GM18502 (cell line): ENCODE measurements around the gene FNDC1.
"Not testable (repeated sequence)": the region's sequence is repeated elsewhere in the genome, so short reads cannot be mapped to it uniquely, and the experiment has no call there.

ENCODE experiments used
- ATAC-seq: cut with Tn5 transposase; IDR thresholded peaks from one replicate; pipeline ENCODE4 v1.9.1; 2021; ENCODE audit warnings: mild to moderate bottlenecking; ENCODE audit not compliant: unreplicated experiment, poor library complexity

The FNDC1 gene

GRCh38 chr6:159169193-159169555 is at the start of gene FNDC1:
FNDC1 (plus strand) TSS chr6:159169400; CDS start chr6:159169597, 197 bp downstream.
- ATAC-seq, result peak; percentile 69

- ATAC-seq, result no peak
Observed at GRCh38 chr6:159119791-159120190, 49.4 kb upstream of the FNDC1 start.

- no peak for ATAC-seq
Observed at GRCh38 chr6:159121486-159121885, 47.7 kb upstream of the FNDC1 start.

- ATAC-seq, result no peak
Observed at GRCh38 chr6:159122453-159122852, 46.7 kb upstream of the FNDC1 start.

GRCh38 chr6:159123831-159124230 is 45.4 kb upstream of the FNDC1 start:
- ATAC-seq, result not testable (repeated sequence)

GRCh38 chr6:159125014-159125609 is 44.1 kb upstream of the FNDC1 start:
- ATAC-seq, result no peak

GRCh38 chr6:159125951-159126352 is 43.2 kb upstream of the FNDC1 start:
- ATAC-seq, result no peak

GRCh38 chr6:159126590-159126989 is 42.6 kb upstream of the FNDC1 start:
- no peak for ATAC-seq

GRCh38 chr6:159127701-159128100 is 41.5 kb upstream of the FNDC1 start:
- ATAC-seq, result no peak

- ATAC-seq, result no peak
Observed at GRCh38 chr6:159128978-159129377, 40.2 kb upstream of the FNDC1 start.

GRCh38 chr6:159130846-159131245 is 38.4 kb upstream of the FNDC1 start:
- ATAC-seq, result no peak

GRCh38 chr6:159131709-159132108 is 37.5 kb upstream of the FNDC1 start:
- ATAC-seq, result no peak

- no peak for ATAC-seq
Observed at GRCh38 chr6:159132664-159133063, 36.5 kb upstream of the FNDC1 start.

- ATAC-seq, result peak; percentile 60
Observed at GRCh38 chr6:159134701-159135364, 34.4 kb upstream of the FNDC1 start.

- no peak for ATAC-seq
Observed at GRCh38 chr6:159137676-159138075, 31.5 kb upstream of the FNDC1 start.

GRCh38 chr6:159142531-159142930 is 26.7 kb upstream of the FNDC1 start:
- ATAC-seq, result no peak

- ATAC-seq, result no peak
Observed at GRCh38 chr6:159148641-159149040, 20.6 kb upstream of the FNDC1 start.

GRCh38 chr6:159149641-159150040 is 19.6 kb upstream of the FNDC1 start:
- ATAC-seq, result no peak

GRCh38 chr6:159151266-159151855 is 17.8 kb upstream of the FNDC1 start:
- no peak for ATAC-seq

GRCh38 chr6:159152041-159152440 is 17.2 kb upstream of the FNDC1 start:
- ATAC-seq, result no peak

- no peak for ATAC-seq
Observed at GRCh38 chr6:159152782-159153181, 16.4 kb upstream of the FNDC1 start.

- ATAC-seq, result no peak
Observed at GRCh38 chr6:159155679-159156078, 13.5 kb upstream of the FNDC1 start.
